HG03354 (cell line): Measurements from ENCODE around the gene PROCR.
"Not testable (repeated sequence)": the region's sequence is repeated elsewhere in the genome, so short reads cannot be mapped to it uniquely, and the experiment has no call there.

Experiments used
- ATAC-seq: cut with Tn5 transposase; IDR thresholded peaks from one replicate; pipeline ENCODE4 v1.9.1; 2021; ENCODE audit warnings: mild to moderate bottlenecking; ENCODE audit not compliant: unreplicated experiment, poor library complexity, severe bottlenecking

Gene PROCR

DNA sequence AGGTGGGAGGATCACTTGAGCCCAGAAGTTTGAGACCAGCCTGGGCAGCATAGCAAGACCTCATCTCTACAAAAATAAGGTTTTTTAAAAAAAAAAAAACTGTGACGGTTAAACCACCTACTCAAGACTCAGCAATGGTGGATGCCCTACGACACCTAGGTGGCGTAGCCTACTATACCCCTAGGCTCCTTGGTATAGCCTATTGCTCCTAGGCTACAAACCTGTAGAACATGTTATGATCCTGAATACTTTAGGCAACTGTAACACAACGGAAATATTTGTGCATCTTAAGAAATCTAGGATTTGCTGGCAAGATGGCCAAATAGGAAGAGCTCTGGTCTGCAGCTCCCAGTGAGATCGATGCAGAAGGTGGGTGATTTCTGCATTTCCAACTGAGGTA lies 11.5 kb upstream of the PROCR start:
- ATAC-seq: not testable (repeated sequence)

DNA sequence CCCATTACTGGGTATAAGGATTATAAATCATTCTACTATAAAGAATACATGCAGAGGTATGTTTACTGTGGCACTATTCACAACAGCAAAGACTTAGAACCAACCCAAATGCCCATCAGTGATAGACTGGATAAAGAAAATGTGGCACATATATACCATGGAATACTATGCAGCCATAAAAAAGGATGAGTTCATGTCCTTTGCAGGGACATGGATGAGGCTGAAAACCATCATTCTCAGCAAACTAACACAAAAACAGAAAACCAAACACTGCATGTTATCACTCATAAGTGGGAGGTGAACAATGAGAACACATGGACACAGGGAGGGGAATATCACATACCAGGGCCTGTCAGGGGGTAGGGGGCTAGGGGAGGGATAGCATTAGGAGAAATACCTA lies 7.3 kb upstream of the PROCR start:
- not testable (repeated sequence) for ATAC-seq

DNA sequence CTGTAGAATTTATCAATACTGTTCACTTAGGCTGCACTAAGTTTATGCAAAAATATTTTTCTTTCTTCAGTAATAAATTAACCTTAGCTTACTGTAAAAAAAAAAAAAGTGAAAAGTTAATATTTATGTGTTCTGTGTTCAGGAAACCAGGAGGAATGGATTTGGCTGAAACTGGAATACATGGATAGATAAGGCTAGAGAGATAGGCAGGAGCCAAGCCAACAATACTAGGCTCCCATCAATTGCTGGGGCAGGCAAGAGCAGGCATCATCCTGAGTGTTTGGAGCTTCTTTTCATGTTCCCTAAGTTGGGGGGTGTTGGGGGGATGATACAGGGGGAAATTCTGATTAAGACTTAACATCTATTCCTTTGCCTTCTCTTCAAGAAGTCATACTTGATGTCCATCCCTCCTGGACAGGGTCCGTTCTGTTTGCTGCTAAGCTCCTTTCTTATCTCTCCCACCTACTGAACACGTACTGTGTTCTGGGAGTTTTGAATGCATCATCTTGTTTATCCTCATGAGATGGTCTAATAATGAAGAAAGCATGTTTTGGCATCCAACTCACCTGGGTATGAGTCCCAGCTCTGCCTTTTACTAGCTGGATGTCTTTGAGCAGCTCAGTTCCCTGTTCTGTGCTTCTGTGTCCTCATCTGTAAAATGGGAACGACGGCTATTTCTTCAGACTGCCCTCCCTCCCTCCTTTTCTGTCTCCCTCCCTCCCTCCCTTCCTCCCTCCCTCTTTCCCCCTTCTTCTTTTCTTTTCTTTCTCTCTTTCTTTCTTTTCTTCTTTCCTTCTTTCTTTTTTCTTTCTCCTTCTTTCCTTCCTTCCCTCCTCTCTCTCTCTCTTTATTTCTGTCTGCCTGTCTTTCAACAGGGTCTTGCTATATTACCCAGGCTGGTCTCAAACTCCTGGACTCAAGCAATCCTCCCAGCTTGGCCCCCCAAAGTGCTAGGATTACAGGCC lies 6.4 kb upstream of the PROCR start:
- ATAC-seq: no peak

DNA sequence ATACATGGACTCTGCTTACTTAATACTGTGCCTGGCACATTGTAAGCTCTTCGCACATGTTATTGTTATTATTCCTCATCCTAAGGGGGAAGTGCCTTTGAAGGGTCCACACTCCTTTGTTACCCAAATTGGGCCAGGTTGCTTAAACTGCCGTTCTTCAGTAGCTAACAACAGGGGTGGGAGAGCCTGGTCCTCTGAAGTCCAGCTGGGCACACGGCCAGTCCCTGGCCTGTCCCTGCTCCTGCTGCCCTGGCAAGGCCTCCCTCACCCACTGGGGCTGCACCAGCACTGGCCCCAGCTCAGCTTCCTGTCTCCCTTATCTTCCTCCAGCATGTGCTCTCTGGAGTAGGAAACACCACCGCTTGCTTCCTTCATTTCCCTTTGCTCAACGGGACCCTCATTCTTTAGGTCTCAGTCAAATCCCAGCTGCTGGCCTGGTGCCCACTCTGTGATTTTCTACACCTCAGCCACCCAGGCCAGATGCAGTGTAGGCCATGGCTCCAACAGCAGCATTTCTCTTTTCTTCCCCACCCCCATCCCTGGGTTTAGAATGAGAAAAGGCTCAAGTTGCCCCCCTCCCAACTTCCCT lies 5.5 kb upstream of the PROCR start:
- no peak for ATAC-seq

DNA sequence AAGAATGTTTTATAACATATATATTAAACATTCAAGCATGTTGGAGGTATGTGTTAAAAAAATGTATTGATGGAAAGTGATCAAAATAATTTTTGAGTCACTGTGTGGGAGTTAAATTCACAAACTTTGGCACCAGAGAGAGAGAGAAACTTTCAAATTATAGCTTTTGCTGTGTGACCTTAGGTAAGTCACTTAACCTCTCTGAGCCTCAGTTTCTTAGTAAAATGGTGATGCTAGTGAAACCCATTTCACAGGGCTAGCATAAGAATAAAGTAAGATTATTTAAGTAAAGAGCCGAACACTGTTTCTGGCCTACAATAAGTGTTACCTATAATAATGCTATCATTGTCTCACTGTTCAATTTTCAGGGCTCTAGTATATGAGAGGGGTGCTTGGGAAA lies 4.1 kb upstream of the PROCR start:
- ATAC-seq: no peak

DNA sequence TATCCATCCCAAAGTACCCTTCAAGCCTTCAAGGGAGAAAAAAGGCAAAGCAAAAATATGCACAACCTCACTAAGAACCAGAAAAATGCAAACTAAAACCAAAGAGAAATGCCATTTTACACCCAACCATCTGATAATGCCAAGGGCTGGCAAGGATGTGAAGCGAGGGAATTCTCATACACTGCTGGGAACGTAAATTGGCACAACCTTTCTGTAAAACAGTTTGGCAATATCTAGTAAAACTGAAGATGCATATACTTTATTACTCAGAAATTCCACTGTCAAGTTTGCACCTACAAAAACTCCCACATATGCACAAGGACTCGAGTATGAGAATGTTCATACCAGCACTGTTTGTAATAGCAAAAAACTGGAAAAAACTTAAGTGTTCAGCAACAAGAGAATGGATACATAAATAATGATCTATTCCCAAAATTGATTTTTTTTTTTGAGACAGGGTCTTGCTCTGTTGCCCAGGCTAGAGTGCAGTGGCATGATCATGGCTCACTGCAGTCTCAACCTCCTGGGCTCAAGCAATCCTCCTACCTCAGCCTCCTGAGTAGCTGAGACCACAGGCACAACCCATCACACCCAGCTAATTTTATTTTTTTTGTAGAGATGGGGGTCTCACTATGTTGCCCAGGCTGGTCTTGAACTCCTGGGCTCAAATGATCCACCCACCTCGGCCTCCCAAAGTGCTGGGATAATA lies 3.0 kb upstream of the PROCR start:
- not testable (repeated sequence) for ATAC-seq

DNA sequence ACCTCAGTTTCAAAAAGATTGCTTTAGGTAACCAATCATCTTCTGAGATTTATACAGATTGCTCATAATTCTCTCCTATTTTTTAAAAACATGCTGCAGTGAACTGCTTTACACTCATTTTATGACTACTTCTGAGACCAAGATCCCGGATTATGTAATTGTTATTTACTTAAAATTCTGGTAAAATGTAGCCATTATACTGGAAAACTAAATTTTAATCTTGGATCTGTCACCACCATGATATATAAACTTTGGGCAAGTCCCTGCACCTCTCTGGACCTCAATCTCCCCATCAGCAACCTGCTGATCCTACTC lies 477 bp upstream of the PROCR start:
- ATAC-seq: no peak

DNA sequence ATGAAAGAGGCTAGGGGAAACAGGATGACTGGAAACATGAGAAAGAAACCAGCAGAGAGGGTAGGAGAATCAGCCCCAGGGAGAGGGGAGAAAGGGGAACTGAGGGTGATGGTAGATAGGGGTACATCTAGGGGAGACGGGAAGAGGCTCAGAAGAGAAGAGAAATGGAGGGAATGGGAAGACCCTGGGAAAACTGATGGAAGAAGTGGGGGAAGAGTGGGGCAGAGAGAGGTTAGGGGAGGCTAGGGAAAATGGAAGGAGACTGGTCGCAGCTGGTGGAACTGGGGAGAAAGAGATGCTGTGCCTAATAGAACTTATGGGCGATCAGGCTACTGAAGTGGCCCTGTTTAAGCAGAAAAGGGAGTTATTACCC lies 548 bp downstream of the PROCR start:
- ATAC-seq: no peak

DNA sequence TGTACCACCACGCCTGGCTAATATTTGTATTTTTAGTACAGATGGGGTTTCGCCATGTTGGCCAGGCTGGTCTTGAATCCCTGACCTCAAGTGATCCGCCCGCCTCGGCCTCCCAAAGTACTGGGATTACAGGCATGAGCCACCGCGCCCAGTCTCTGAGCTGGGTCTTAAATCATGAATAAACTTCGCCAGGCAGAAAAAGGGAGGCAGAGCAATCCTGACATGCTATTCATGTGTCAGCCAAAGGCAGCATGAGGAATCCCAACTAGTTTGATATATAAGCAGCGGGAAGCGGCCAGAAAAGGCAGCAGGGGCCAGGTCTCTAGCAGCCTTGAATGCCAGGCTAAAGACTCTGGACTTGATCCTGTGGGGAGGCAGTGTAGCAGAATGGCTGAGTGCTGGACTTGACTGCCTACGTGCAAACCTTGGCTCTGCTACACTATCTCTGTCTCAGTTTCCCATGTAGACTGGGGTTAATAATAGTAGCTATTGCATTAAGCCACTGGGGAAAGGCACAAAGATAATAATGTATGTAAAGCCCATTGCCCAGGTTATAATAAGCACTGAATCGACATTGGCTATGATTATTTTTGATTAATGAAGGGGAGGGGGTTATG lies 1.8 kb downstream of the PROCR start:
- no peak for ATAC-seq

DNA sequence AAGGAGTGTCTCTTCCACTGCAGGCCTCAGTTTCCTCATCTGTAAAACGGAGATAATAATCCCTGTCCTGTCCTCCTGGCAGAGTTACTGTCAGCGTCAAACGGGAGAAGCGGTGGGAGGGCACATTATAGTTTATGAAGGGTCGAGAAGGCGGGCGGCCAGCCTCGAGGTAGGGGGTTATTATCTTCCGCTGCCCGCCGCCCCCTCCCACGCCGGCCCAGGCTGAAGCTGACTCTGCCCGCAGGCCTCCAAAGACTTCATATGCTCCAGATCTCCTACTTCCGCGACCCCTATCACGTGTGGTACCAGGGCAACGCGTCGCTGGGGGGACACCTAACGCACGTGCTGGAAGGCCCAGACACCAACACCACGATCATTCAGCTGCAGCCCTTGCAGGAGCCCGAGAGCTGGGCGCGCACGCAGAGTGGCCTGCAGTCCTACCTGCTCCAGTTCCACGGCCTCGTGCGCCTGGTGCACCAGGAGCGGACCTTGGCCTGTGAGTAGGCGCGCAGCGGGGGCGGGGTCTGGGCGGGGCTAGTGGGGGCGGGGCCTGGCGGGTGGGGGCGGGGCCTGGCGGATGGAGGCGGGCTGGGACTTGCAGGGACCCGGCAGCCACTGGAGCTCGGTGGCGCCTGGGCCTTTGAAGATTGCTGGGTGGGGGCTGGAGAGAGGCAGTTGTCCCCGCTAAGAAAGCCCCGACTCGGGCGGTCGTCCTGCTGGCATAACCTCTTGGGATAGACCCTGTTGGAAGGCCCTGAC lies 2.8 kb downstream of the PROCR start:
- ATAC-seq: no peak

DNA sequence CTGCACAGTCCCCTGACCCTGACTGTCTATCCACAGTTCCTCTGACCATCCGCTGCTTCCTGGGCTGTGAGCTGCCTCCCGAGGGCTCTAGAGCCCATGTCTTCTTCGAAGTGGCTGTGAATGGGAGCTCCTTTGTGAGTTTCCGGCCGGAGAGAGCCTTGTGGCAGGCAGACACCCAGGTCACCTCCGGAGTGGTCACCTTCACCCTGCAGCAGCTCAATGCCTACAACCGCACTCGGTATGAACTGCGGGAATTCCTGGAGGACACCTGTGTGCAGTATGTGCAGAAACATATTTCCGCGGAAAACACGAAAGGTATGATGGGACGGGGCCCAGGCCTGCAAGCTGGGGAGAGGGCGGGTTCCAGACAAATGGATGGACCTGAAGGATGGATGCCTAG lies 4.3 kb downstream of the PROCR start:
- ATAC-seq: no peak

DNA sequence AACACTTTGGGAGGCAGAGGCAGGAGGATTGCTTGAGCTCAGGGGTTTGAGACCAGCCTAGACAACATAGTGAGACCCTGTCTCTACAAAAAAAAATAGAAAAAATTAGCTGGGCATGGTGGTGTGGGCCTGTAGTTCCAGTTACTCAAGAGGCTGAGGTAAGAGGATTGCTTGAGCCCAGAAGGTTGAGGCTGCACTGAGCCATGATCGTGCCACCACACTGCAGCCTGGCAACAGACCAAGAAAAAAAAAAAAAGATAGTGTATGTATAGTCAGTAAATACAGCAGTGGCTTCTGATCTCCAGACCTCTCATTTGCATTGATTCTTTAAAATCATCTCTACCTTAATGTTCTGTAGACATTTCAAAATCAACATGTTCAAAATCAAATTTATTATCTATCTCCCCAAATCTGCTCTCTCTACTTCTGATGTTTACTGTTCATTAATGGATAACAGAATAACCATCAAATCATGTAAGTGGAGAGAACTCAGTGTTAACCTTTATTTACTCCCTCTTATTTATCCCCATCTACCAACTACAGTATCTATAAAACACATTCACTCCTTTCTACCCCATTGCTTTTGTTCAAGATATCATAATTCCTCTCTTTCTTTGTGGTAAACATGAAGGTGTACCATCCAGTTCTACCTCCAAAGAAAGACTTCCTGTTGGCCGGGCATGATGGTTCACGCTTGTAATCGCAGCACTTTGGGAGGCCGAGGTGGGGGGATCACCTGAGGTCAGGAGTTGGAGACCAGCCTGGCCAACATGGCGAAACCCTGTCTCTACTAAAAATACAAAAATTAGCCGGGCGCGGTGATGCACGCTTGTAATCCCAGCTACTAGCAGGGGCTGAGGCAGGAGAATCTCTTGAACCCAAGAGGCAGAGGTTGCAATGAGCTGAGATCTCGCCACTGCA lies 7.7 kb downstream of the PROCR start:
- ATAC-seq: no peak

DNA sequence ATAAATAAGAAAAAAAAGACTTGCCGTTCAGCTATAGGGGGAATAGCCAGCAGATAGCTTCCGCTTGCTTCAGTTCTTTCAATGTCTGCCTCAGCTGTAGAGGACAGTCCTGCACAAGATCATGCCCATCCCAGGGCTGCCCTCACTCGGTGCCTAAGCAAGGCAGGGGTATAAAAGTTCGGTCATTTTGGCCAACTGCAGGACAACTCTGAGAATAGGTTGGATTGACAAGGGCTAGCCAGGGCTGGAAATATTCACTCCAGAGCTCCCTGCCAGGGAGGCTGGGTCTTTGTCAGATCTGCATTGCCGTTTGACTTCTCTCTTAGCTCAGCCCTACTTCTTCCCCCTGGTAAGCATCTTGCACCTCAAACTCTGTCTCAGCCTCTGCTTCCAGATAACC lies 8.4 kb downstream of the PROCR start:
- ATAC-seq: no peak

DNA sequence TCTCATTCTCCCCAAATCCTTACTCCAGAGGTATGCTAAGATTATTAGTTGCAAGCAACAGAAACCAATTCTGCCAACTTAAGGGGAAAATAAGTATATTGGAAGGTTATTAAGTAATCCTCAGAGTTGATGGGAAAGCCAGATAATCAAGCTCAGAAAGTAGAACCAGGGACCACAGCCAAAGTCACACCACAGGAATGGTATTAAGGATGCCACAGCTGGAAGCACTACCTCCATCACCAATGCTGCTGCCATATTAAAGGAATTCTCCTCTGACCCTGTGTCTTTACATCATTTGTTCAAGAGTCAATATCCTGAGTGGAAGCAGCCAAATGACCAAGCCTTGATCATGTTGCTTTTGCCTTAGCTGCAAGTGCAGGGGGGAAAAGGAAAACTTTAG lies 9.9 kb downstream of the PROCR start:
- no peak for ATAC-seq

DNA sequence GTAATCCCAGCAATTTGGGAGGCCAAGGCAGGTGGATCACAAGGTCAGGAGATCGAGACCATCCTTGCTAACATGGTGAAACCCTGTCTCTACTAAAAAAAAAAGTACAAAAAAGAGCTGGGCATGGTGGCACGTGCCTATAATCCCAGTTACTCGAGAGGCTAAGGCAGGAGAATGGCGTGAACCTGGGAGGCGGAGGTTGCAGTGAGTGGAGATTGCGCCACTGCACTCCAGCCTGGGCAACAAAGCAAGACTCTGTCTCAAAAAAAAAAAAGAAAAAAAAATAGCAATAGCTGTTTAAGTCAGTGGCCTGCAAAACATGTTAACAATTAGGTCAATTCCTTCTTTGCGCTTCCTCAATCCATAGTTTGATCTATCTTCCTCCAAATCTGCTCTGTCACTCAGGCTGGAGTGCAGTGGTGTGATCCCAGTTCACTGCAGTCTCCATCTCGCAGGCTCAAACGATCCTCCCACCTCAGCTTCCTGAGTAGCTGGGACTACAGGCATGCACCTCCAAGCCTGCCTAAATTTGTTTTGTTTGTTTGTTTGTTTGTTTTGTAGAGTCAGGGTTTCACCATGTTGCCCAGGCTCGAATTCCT lies 14.9 kb downstream of the PROCR start:
- ATAC-seq: not testable (repeated sequence)

DNA sequence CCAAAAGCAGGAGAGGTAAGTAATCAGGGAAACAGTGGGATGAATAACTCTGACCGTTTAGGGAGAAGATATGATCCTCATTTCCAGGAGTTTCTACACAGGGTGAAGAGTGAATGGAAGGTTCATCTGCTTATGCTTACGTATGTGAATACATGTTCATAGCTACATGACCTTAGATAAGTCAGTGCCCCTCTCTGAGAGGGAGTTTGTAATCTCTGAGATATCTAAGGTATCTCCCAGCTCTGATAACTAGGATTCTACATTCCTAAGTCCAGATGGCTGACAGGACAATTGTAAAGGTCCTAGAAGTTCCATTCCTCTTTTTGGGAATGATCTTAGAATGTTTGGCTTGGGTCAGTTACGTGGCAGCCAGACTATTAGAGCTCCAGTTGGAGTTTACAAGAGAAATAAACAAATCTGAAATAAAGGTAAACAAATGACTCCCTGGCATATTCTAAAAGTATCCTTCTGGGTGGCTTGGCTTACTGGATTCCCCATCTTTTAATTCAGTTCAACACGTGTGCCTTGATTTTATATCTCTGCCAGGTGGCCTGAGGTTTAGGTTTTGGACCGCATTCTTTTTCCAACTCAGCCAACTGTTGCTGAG lies 15.8 kb downstream of the PROCR start:
- no peak for ATAC-seq

DNA sequence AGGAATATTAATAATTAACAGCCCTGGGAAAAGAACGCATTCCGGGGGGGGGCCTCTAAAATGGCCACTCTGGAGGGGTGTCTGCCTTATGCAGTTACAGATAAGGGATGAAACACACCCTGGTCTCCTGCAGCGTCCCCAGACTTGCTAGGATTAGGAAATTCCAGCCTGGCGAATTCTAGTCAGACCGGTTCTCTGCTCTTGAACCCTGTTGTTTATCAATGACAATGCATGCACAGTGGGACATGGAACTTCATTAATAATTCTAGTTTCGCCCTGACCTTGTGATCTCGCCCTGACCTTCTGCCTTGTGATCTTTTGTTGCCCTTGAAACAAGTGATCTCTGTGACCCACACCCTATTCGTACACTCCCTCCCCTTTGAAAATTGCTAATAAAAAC lies 17.4 kb downstream of the PROCR start:
- ATAC-seq: not testable (repeated sequence)

DNA sequence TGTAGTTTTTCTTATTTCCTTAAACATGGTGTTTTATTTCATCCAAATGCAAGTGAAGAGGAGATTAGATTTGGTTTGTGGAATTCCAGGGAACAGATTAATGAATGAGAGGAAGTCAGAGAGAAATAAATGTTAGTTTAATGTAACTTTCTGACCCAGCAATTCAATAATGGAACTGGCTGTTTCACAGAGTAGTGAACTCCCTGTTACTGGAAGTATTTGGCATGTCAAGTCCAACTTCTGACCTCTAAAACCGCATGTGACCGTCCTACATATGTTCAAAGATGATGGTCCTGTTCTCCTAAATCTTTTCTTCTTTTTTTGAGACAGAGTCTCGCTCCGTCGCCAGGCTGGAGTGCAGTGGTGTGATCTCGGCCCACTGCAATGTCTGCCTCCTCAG lies 18.7 kb downstream of the PROCR start:
- ATAC-seq: no peak
